NCI-H187 (cell line): Measurements from ENCODE around the gene CREB3L2.
"Not testable (repeated sequence)": the region's sequence is repeated elsewhere in the genome, so short reads cannot be mapped to it uniquely, and the experiment has no call there.

ENCODE experiments used
- DNase-seq, 2 experiments: peaks; one replicate each; lab custom pipeline; 2025; lab: John Stamatoyannopoulos, UW

Gene CREB3L2

GRCh38 chr7:137933270-137934017, 68.4 kb downstream of the CREB3L2 start:
- DNase-seq = no peak

GRCh38 chr7:137932881-137933269, 69.0 kb downstream of the CREB3L2 start:
- no peak for DNase-seq

GRCh38 chr7:137931823-137932222, 70.1 kb downstream of the CREB3L2 start:
- no peak for DNase-seq

- no peak for DNase-seq
Measured at GRCh38 chr7:137930581-137930980, 71.3 kb downstream of the CREB3L2 start.

GRCh38 chr7:137928626-137929025, 73.3 kb downstream of the CREB3L2 start:
- DNase-seq = no peak

- no peak for DNase-seq
Measured at GRCh38 chr7:137927386-137927785, 74.5 kb downstream of the CREB3L2 start.

- DNase-seq = not testable (repeated sequence)
Measured at GRCh38 chr7:137926206-137926605, 75.7 kb downstream of the CREB3L2 start.

- no peak for DNase-seq
Measured at GRCh38 chr7:137925754-137926153, 76.1 kb downstream of the CREB3L2 start.

GRCh38 chr7:137925091-137925490, 76.8 kb downstream of the CREB3L2 start:
- DNase-seq = no peak

GRCh38 chr7:137923380-137923779, 78.5 kb downstream of the CREB3L2 start:
- DNase-seq = no peak

- no peak for DNase-seq
Measured at GRCh38 chr7:137920637-137921399, 81.1 kb downstream of the CREB3L2 start.

GRCh38 chr7:137919987-137920386, 81.9 kb downstream of the CREB3L2 start:
- DNase-seq = no peak

GRCh38 chr7:137916980-137917645, 84.8 kb downstream of the CREB3L2 start:
- DNase-seq = no peak

- no peak for DNase-seq
Measured at GRCh38 chr7:137916564-137916963, 85.3 kb downstream of the CREB3L2 start.

- no peak for DNase-seq
Measured at GRCh38 chr7:137915266-137915665, 86.6 kb downstream of the CREB3L2 start.

- DNase-seq = no peak
Measured at GRCh38 chr7:137913985-137914384, 87.9 kb downstream of the CREB3L2 start.

GRCh38 chr7:137909042-137909441, 92.8 kb downstream of the CREB3L2 start:
- no peak for DNase-seq

- DNase-seq = no peak
Measured at GRCh38 chr7:137908106-137908505, 93.8 kb downstream of the CREB3L2 start.

GRCh38 chr7:137906636-137907035, 95.2 kb downstream of the CREB3L2 start:
- DNase-seq = not testable (repeated sequence)

GRCh38 chr7:137904833-137905232, 97.1 kb downstream of the CREB3L2 start:
- no peak for DNase-seq

GRCh38 chr7:137903382-137904169, 98.3 kb downstream of the CREB3L2 start:
- peak; percentile 14 to 23 for DNase-seq

GRCh38 chr7:137900137-137900536, 101.7 kb downstream of the CREB3L2 start:
- no peak for DNase-seq
